Right kidney (tissue), 1 donor: ENCODE results near the gene TPCN2.
A peak's percentile ranks its signal among the peaks of the same experiment; 100 is the strongest.

ENCODE experiments used
- DNase-seq: peaks from one replicate; pipeline ENCODE4 v3.0.0-alpha.2; 2016

TPCN2 gene

DNA sequence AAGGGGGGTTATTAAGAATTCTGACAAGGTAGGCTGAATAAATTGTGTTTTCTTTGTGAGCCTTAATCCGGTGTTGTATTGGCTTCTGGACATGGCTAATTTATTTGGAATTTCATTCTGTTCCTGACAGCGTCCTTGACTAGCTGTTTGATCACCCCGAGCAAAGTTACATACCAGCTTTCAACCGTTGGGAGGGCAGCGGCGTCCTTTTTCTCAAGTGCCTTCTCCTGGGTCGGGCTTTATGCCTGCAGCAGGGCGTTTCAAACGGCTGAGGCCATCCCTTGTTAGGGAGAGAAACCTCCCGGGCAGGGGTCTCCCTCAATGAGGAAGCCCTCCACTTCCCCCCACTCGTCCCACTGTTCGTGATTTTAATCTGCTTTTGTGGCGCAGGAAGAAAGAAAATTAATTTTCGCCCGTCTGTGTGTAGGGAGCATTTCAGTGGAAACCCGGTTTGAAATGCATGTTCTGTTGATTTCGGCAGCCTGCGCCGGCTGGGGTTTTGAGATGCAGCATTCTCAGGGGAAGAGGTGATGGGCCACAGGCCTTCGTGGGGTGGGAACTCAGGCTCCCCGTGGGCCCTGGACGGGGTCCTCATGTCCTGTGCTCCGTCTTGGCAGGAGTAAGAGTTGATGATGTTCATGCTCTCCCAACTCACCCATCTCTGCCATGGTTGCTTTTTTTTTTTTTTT is 104.1 kb downstream of the TPCN2 start:
- peak; percentile 46 for DNase-seq

DNA sequence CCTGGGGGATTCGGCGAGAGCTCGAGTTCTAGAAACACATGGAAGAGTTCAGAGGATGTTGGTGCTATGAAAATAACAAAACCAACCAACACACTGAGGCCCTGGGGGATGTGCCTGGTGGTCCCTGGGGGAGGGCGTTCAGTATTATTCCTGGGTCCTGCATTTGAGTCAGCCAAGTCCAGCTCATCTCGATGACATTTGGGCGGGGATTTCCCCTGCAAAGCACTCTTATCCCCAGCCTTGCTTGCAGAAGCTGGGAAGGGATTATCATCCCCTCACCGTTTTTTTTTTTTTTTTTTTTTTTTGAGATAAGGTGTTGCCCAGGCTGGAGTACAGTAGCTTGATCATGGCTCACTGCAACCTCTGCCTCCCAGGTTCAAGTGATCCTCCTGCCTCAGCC is 104.9 kb downstream of the TPCN2 start:
- DNase-seq: no peak

DNA sequence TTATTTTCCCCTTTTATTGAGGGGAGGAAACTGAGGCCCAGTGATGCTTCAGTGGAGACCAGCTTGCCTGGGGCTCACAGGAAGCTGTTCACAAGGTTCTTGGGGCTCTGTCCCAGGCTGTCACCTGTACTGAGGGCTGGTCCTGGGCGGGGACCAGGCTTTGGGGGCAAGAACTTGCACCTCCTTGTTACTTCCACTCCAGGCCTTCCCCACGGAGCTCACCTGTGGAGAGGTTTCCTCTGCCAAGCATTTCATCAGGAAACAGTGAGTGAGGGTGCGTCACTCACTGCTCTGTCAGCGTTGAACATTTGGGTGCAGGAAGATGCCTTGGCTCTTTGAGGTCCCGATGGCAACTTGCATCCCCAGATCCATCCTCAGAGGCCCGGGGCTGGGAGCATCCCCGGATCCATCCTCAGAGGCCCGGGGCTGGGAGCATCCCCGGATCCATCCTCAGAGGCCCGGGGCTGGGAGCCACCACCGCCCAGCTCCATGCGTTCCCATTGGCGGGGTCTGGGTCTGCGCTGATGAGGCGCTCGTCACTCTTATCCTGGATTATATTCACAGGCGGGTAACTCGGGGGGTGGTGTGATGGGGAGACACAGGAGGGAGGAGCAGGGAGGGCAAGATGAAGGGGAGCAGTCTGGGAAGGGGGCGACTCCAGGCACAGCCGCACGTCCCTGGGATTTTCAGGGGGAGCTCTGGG is 105.6 kb downstream of the TPCN2 start:
- no peak for DNase-seq

DNA sequence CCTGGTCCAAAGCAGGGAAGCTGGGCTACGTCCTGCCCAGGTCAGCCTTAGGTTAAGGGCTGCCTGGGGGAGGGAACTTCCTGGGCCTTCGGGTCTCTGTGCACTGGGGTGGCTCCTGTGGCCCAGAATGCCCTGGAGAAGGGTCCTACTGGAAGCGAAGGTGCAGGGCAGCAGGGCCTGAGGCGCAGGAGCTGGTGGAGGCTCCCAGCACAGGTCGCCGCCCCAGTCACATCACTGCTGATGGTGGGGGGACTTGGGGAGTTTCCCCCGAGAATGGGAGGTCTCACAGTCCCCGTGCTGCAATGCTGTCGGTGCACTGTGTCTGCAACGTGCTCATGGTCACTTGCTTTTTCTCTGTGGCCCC is 106.2 kb downstream of the TPCN2 start:
- DNase-seq: no peak

DNA sequence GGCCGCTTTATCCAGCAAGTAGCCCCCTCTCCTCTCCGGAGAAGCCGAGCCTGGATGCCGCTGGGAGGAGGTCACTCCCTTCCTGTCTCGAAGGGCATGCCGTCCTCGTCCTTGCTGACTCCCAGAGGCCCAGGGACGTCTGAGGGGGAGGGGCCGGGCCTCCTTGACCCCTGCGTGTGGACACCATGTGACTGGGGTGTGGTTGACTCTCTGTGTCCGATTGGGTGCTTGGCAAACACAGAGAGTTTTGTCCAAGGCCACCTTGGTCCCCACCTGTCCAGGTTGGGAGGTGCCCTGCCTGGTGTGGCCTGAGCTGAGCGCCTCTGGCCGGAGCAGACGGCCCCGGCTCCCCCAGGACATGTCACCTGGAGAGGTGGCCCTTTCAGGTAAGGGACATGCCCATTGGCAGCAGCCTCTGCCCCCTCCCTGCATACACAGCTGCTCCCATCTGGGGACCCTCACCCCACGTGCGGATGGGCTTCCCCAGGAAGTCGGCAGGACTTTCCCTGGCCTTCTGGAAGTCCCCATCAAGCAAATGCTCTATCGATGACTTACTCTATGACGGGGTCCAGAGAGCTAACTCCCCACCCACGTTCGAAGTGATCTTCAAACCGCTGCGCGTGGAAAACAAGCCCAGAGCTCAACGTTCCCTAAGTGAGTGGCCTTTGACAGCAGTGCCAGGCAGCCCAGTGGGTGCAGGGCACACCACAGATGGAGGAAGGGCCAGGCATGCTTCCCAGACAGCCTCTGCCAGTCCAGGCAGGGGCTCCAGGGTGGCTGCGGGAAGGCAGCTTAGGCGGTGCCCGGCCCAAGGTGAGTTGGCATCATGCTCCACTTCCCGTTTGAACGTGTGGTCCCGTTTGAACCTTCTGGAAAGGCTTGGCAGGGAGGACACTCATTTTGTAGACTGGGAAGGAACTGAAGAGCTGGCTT is 106.8 kb downstream of the TPCN2 start, which contains the start of gene SMIM38:
SMIM38 (plus strand) TSS at position 634 of the 933 bp plus-strand sequence. CDS start 1,912 bp downstream, outside the sequence.
- DNase-seq: peak; percentile 22

DNA sequence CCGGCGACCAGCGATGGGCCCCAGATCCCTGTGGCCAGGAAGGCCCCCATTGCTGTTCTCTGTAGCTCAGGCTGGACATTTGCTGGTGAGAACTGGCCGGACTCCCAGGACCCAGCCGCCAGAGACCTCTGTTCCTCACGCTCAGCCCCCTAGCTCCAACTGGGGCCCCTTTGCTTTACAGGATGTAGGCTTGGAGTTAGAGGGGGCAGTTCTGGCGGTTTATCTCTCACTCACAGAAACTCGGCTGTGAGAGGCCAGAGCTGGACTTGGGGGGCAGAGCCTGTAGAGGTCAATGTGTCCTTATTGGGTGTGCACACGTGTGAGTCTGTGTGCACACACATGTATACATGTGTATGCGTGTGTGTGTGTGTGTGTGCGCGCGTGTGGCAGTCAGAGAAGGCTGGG is 107.5 kb downstream of the TPCN2 start:
- DNase-seq: peak; percentile 60

DNA sequence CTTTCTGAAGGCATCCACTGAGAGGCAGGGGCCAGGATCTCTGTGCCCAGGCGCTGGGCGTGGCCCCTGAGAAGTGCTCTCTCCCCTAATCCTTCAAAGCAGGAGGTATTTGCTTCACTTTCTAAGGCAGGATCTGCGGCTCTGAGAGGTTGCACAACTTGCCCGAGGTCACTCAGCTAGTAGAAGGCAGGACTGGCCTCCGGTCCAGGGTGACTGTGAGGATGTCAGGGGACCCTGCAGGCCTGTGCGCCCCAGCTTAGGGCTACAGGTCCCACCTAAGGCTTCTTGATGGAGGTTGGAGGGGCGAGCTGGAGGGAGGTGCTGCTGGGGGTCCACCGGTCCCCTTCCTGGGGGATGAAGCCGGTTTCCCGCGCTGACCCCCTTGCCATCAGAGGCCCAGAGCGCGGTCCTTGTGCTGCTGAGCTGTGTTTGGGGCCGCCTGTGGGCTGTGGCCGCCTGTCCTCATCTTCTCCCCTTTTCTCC is 108.0 kb downstream of the TPCN2 start:
- DNase-seq: peak; percentile 40

DNA sequence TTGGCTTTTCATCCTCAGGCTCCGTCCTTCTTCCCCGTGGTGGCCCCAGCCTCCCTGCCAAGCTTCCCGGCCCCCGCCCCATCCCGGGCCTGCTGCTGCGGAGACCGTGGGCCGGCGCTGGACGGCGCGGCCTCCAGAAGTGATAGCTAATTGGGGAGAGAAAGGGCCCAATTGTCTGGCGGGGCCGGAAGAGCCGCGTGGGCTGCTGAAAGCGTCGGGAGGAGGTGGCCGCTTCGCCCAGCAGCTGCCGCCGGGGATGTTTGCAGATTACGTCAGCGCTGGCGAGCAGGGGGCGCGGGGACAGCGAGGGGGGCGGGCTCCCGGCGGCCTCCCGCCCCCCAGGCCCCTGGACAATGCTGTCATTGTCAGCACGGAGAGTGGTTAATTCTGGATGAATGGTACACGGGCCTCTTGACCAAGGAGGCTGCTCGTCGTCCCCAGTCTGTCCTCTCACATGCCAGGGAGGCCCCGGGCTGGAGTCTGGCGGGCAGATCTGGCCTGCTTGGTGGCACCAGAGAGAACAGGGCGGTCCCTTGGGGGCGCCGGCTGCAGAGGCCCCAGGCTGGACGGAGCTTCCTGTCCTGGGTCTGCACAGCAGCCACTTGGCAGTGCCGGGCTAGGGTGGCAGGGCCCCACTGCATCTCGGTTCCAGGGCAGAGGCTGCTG is 108.6 kb downstream of the TPCN2 start:
- DNase-seq: peak; percentile 77

DNA sequence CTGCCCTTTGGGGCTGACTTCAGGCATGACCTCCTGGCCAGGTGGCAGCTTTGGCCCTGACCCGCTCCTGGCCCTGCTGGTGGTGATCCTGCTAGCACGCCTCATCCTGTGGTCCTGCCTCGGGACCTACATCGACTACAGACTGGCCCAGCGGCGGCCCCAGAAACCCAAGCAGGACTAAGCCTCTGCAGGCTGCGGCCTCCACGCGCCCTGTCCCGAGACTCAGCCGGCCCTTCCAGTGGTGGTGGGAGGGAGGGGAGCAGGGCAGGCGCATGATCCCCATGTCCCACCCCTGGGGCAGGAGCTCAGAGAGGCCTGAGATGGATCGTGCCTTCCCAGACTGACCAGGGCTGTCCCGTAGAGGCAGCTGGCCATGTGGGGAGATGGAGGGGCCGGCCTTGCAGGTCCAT is 109.1 kb downstream of the TPCN2 start:
- DNase-seq: peak; percentile 23

DNA sequence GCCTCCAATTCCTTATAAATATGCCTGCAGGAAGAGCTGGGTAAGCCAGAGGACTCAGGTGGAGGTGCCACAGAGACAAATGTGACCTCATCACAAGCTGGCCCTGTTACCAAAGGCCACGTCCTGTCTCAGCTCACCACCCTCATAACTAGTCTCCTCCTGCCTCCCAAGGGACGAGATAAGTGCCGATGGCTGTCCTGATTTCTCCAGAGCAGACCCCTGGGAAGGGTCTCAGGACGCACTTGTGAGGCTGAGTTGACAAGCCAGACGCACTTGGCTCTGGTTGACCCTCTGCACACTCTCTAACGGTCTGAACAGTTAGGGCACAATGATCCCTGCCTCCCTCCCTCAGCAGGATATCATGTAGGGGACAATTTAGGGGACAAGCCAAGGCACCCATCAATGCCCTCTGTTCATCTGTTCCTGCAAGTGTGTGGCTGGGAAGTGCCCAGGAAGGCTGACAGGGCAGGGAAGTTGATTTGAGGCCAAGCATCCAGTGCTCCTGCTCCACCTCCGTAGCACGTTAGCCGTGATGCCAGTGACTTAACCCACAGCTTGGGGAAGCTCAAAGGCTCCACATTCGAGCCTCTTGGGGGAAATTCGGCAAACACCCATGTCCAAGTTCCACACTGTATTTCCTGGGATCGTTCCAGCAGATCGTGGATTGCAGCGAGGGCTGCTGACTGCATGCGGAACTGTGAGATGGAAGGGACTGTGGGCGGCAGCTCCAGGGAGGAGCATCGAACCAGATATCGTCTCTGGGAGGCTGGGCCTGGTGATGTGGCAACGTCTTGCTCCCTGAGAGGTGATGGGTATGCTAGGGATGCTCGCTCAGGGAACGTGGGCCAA is 109.8 kb downstream of the TPCN2 start:
- no peak for DNase-seq

DNA sequence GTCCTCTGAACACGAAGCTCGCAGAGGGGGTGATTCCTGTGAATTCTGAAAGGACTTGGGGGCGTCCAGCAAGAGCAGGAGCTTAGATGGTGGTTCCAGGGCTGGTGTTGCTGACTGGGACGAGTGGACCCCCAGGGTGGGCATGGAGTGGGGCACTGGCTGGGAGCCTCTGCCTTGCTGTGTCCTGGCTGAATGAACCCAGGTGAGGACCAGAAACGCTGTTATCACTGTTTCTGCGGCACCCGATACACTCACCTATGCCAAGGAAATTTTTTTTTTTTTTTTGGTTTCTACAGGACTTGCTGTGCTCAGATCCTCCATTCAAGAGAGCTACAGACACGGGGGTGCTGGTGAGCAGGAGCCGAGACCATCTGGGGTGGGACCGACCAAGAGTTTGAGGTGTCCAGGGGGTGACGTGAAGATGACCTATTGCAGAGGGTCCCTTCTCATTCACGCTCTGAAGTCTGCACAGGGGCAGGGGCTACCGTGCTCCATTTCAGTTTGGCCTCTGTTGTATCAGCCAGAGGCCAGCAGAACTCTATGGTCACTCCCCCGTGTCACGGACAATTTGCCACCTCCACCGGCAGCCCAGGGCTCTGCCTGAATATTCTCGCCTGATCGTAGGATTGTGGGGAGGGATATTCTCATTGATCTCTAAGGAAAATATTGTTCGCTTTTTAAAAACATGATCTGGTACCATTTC is 110.6 kb downstream of the TPCN2 start:
- DNase-seq: peak; percentile 52

DNA sequence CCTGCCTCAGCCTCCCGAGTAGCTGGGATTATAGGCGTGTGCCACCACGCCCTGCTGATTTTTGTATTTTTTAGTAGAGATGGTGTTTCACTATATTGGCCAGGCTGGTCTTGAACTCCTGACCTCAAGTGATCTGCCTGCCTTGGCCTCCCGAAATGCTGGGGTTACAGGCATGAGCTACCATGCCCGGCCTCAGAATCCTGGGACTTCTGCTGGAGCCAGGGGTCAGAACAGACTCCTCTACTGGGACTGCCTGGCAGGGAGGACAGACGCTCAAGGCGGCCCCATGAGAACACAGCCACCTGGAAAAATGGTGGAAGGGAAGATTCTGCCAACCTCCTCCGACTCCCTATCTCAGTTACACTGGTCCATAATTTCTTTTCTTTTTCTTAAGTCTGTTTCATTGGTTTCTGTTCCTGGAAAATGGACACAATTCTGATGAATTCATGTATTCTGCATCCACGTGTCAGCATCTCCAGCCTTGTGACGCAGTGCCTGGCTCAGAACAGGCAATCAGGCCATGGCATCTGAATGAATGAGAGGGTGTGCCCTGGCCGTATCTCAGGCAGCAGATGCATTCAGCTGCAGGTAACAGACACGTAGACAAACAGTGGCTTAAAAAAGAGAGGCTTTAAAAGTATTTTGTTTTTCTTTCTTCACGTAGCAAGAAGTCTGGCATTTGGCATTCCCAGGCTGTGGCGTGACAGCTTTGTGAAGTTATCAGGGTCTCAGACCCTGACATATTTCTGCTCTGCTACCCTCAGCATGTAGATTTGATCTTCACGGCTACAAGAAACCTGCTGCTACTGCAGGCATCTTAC is 111.8 kb downstream of the TPCN2 start:
- no peak for DNase-seq

DNA sequence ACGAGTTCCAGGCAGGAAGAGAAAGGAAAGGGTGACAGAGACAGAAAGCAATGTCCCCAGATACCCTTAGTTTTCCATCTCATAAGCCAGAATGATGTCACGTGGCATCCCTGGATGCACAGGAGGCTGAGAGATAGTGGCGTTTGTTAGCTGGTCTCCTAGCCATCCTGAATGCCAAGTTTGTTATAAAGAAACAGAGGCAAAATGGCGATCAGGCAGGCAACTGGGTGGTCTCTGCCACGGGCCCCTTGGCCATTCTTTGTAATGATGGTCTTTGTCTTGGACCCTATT is 112.3 kb downstream of the TPCN2 start:
- no peak for DNase-seq

DNA sequence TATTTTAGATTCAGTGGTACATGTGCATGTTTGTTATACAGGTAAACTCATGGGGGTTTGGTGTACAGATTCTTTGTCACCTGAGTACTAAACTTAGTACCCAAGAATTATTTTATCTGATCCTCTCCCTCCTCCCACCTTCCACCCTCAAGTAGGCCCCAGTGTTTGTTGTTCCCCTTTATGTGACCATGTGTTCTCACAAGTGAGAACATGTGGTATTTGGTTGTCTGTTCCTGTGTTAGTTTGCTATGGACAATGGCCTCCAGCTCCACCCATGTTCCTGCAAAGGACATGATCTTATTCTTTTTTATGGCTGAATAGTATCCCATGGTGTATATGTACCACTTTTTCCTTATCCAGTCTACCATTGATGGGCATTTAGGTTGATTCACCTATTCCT is 113.8 kb downstream of the TPCN2 start:
- no peak for DNase-seq

DNA sequence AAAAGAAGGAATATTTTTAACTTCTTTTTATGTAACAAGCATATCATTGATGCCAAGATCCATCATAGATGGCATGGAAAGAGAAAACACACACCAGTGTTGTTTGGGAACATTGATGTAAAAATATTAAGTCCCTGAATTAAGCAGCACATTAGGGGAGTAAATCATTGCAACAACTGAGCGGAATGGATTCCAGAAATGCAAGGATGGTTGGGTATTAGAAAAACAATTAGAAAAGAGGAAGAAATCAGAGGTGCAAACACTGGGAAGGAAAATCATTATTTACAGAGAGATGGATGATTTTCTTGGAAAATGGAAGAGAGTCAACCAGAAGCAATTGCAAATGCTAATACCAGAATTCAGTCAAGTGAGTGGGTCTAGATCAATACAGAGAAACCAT is 115.1 kb downstream of the TPCN2 start:
- DNase-seq: no peak

DNA sequence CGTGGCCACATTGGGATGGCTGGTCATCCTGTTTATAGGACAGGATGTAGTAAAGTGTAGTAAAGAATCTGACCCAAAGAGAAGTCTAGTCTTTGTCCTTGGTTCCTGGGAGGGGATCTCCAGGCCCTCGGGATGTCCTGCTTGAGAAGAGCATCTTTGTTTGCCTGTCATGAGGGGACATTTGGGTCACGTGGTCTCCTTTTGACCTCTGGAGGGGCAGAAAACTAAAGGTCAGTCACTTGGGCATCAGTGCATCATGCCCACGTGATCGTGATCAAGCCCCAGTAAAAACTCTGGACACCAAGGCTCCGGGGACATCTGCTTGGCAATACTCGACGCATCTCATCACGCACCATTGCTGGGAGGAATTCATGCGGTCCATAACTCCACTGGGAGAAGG is 116.1 kb downstream of the TPCN2 start:
- no peak for DNase-seq

DNA sequence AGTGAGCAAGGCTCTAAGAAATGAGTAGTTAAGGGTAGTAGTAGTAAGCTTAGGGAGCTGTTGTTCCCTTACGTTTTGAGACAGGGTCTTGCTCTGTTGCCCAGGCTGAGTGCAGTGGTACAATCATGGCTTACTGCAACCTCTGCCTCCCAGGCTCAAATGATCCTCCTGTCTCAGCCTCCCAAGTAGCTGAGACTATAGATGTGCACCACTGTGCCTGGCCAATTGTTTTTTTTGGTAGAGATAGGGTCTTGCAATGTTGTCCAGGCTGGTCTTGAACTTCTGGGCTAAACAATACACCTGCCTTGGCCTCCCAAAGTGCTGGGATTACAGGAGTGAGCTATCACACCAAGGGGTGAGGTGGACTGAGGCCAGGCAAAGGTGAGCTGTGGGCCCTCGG is 117.0 kb downstream of the TPCN2 start:
- DNase-seq: no peak

DNA sequence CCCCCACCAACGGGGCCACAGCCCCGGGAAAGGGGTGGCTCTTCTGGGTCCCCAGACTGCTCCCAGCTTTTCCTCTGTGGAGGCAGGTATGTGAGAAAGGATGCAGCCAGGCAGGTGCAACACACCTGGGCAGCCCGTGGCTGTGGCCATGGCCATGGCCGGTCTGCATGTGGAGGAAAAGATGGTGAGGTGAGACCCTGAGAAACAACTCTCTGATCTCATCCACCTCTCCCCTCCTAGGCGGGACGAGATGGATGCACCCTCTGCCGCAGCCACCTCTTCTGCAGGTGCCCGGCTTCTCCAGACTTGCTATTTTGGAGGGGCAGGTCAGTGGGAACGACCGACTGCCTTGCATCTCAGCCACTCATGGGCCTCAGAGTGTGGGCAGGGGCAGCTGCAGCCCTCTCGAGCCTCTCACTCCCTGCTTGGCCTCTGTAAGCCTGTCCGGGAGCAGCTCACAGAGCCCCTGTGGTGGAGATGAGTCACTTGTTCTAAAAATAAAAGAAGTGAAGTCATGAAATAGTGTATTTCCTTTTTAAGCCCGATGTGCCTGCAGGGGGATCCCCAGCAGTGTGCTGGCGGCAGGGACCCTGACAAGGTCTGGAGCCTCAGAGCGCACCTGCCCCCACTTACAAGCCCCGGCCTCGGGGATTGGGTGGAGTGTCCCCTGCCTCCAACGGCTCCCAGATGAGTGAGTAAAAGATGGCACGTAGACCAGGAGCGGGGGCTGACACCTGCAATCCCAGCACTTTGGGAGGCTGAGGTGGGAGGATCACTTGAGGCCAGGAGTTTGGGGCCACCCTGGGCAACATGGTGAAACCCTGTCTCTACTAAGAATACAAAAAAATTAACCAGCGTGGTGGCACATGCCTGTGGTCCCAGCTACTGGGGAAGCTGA is 117.7 kb downstream of the TPCN2 start:
- DNase-seq: no peak
